Keratinocyte (primary cell): ENCODE results near the gene NUP205. TPM values are rescaled to one million over a fixed set of nuclear protein-coding genes. Genes with fewer than 3 reads are reported as not detected.

ENCODE experiments used
- DNase-seq: peaks from one replicate; pipeline ENCODE4 v3.0.0-alpha.2; 2011; ENCODE audit warnings: low read depth, missing footprints, low spot score
- FAIRE-seq: peaks from 2 replicates; lab custom pipeline; 2011; peaks lifted over from hg19 to GRCh38; lab: Jason Lieb, UNC
- H2AFZ ChIP-seq: 2 replicates; pipeline ENCODE4 v1.6.0; 2012; ENCODE audit warnings: low read length, control low read depth, inconsistent platforms; ENCODE audit not compliant: control insufficient read depth
- H3K27ac ChIP-seq: 2 replicates; pipeline ENCODE4 v1.5.1; 2011; ENCODE audit warnings: low read length; ENCODE audit not compliant: control insufficient read depth, insufficient read depth
- H3K27me3 ChIP-seq: 3 replicates; pipeline ENCODE4 v1.6.0; 2011; ENCODE audit warnings: low read length; ENCODE audit not compliant: control insufficient read depth, insufficient read depth; ENCODE audit errors: extremely low read depth
- H3K36me3 ChIP-seq, 2 experiments: 2 replicates in 1 of 2; 3 replicates in 1 of 2; pipeline ENCODE4 v1.5.1; 2011; ENCODE audit warnings: low read length in 2 of 2, mild to moderate bottlenecking in 1 of 2; ENCODE audit not compliant: control insufficient read depth in 2 of 2, insufficient read depth in 2 of 2; ENCODE audit errors: extremely low read depth in 1 of 2
- H3K4me1 ChIP-seq: 3 replicates; pipeline ENCODE4 v1.5.1; 2011; ENCODE audit warnings: low read length; ENCODE audit not compliant: control insufficient read depth, insufficient read depth; ENCODE audit errors: extremely low read depth
- H3K4me2 ChIP-seq: 3 replicates; pipeline ENCODE4 v1.6.0; 2011; ENCODE audit warnings: low read depth, low read length; ENCODE audit not compliant: control insufficient read depth, insufficient read depth; ENCODE audit errors: extremely low read depth
- H3K4me3 ChIP-seq, 3 experiments: fragments of 200-600 bp in 1 of 3; sonication (generic) in 1 of 3; 2 replicates in 2 of 3; 3 replicates in 1 of 3; pipeline ENCODE4 v1.5.1; 2011 to 2016; ENCODE audit warnings: low read length in 3 of 3, mild to moderate bottlenecking in 3 of 3, control low read depth in 2 of 3, inconsistent platforms in 1 of 3, low read depth in 1 of 3, mixed read lengths in 1 of 3, mixed run types in 1 of 3, moderate library complexity in 1 of 3; ENCODE audit not compliant: control insufficient read depth in 2 of 3, insufficient read depth in 2 of 3; ENCODE audit errors: extremely low read depth in 1 of 3
- H3K79me2 ChIP-seq: 2 replicates; pipeline ENCODE4 v1.6.0; 2012; ENCODE audit warnings: low read length; ENCODE audit not compliant: control insufficient read depth, insufficient read depth
- H3K9ac ChIP-seq: 3 replicates; pipeline ENCODE4 v1.6.0; 2011; ENCODE audit warnings: low read length; ENCODE audit not compliant: control insufficient read depth, insufficient read depth; ENCODE audit errors: extremely low read depth
- H3K9me1 ChIP-seq: 3 replicates; pipeline ENCODE4 v1.6.0; 2011; ENCODE audit warnings: low read length; ENCODE audit not compliant: control insufficient read depth, insufficient read depth; ENCODE audit errors: extremely low read depth
- H3K9me3 ChIP-seq: 2 replicates; pipeline ENCODE4 v1.5.1; 2012; ENCODE audit warnings: low read depth, low read length; ENCODE audit not compliant: control insufficient read depth
- H4K20me1 ChIP-seq: 3 replicates; pipeline ENCODE4 v1.6.0; 2011; ENCODE audit warnings: low read length; ENCODE audit not compliant: control insufficient read depth, insufficient read depth; ENCODE audit errors: extremely low read depth
- CTCF ChIP-seq, 3 experiments: IDR thresholded peaks in 1 of 3; conservative IDR thresholded peaks in 1 of 3; optimal IDR thresholded peaks in 1 of 3; 2 replicates in 2 of 3; 3 replicates in 1 of 3; pipeline versions ENCODE3 to v1.5.1; 2011; ENCODE audit warnings: low read length in 3 of 3, mild to moderate bottlenecking in 3 of 3, moderate library complexity in 2 of 3, control low read depth in 1 of 3, inconsistent platforms in 1 of 3; ENCODE audit not compliant: insufficient read depth in 2 of 3; ENCODE audit errors: extremely low read depth in 1 of 3
- EZH2 ChIP-seq: IDR thresholded peaks from one replicate; pipeline ENCODE4 v1.6.1; 2012; ENCODE audit warnings: inconsistent platforms, mild to moderate bottlenecking, low read length, moderate library complexity
- dilution Hi-C: fragments of 300-500 bp; cut with MboI; formaldehyde crosslinking; loops from one replicate; pipeline ENCODE4 v1.7.0; 2020; ENCODE audit warnings: low sequenced_read_pairs; ENCODE audit not compliant: extremely low pct_ligation_motif_present
- polyA plus RNA-seq, 5 experiments: library from polyadenylated mRNA; depleted of rRNA in 3 of 5; stranded (reverse) in 3 of 5; stranded (forward) in 1 of 5; unstranded in 1 of 5; fragments of >200 nt; gene quantifications; 1 replicate in 1 of 5; 2 replicates in 3 of 5; 3 replicates in 1 of 5; pipeline versions ENCODE4 v1.2.1 to v1.2.3, GENCODE V29; 2011 to 2012; ENCODE audit warnings: missing spikeins in 2 of 5, low read depth in 1 of 5, low replicate concordance in 1 of 5
- small RNA-seq, 3 experiments: library from RNA; depleted of rRNA; stranded (forward); fragments of <200 nt; gene quantifications; one replicate each; pipeline ENCODE3, GENCODE V24; 2012; ENCODE audit warnings: low read depth in 3 of 3, low replicate concordance in 1 of 3; ENCODE audit not compliant: insufficient read length in 3 of 3

Gene NUP205
- polyA plus RNA-seq, 1 donor (not counting 4 experiments of a cell fraction or from before 2014, with no cell fraction given): 74.6 TPM

- Histone ChIP-seq H3K9me3 (no peaks in the 10 kb centered on the region), H3K9me1 (no peaks in the 10 kb centered on the region), H2AFZ (no peak overlapping the region), H3K4me3 (no peak overlapping the region), H3K4me1 (peaks cover 5% of the 10 kb centered on the region), H3K27ac (no peak overlapping the region), H3K79me2 (no peaks in the 10 kb centered on the region), H4K20me1 (no peaks in the 10 kb centered on the region), H3K9ac (no peak overlapping the region), H3K27me3 (no peaks in the 10 kb centered on the region), H3K36me3 (no peaks in the 10 kb centered on the region), H3K4me2 (no peak overlapping the region)
- TF ChIP-seq CTCF (optimal IDR thresholded peaks at IDR 0.05 in 1 of 3, IDR thresholded peaks at IDR 0.05 in 1 of 3, conservative IDR thresholded peaks at IDR 0.05 in 1 of 3; ENCODE audit: extremely low read depth in 1 of 3, insufficient read depth in 2 of 3, low read length in 3 of 3) (no peak), EZH2 (no peak)
- dilution Hi-C loops: no loop called here
- FAIRE-seq: no peak
- no peak for DNase-seq
Measured at GRCh38 chr7:135693558-135693957, 135.8 kb downstream of the NUP205 start.

GRCh38 chr7:135697276-135698049, 139.7 kb downstream of the NUP205 start:
- H3K79me2 ChIP-seq: no peaks in the 10 kb centered on the region
- no peaks in the 10 kb centered on the region for H3K27me3 ChIP-seq
- no peak overlapping the region for H2AFZ ChIP-seq
- no peak for FAIRE-seq
- no peak overlapping the region for H3K4me2 ChIP-seq
- H3K9me1 ChIP-seq: no peaks in the 10 kb centered on the region
- no peaks in the 10 kb centered on the region for H3K9me3 ChIP-seq
- no peaks in the 10 kb centered on the region for H3K4me1 ChIP-seq
- no peaks in the 10 kb centered on the region for H4K20me1 ChIP-seq
- dilution Hi-C loops: no loop called here
- H3K9ac ChIP-seq: no peak overlapping the region
- DNase-seq: no peak
- no peak overlapping the region for H3K27ac ChIP-seq
- peaks cover 0 to 2% of the 10 kb centered on the region in 2 experiments for H3K36me3 ChIP-seq
- H3K4me3 ChIP-seq: no peak overlapping the region
- TF ChIP-seq EZH2: no peak
- no peak for TF ChIP-seq CTCF (optimal IDR thresholded peaks at IDR 0.05 in 1 of 3, IDR thresholded peaks at IDR 0.05 in 1 of 3, conservative IDR thresholded peaks at IDR 0.05 in 1 of 3; ENCODE audit: extremely low read depth in 1 of 3, insufficient read depth in 2 of 3, low read length in 3 of 3)

Small RNA genes lying within 50 kb of the gene (small RNA-seq; reads per million reads assigned to genes)
- 0 reads per million in 3 experiments for gene RNU6-1154P

Other genes starting within 250 kb of the NUP205 start
- 8.2 to 12.6 TPM (median 11.4 TPM) in 3 replicates for gene CNOT4, start 47.8 kb upstream of the NUP205 start, polyA plus RNA-seq
- 16.6 to 30.5 TPM (median 24.8 TPM) in 3 replicates for gene STMP1, start 104.6 kb downstream of the NUP205 start, polyA plus RNA-seq
- gene SLC13A4, start 170.3 kb downstream of the NUP205 start, polyA plus RNA-seq: 0.02 to 0.12 TPM (median 0.03 TPM) in 3 replicates
- gene FAM180A, start 190.9 kb downstream of the NUP205 start, polyA plus RNA-seq: 0.42 to 0.85 TPM (median 0.73 TPM) in 3 replicates